SK-N-SH (cell line): ENCODE data around the gene SON. TPM values are rescaled to one million over a fixed set of nuclear protein-coding genes. Genes with fewer than 3 reads are reported as not detected.

Experiments used
- CTCF ChIA-PET: fragments of 300-600, 350-600 bp; formaldehyde crosslinking; extraction: SDS; loops from one replicate; lab custom pipeline; 2021; lab: Yijun Ruan, JAX
- POLR2A ChIA-PET: fragments of 350-600 bp; sonication (Branson Sonifier 250); formaldehyde crosslinking; extraction: SDS; loops from one replicate; lab custom pipeline; 2020; ENCODE audit warnings: antibody characterized with exemption, inconsistent platforms; lab: Yijun Ruan, JAX
- DNase-seq: peaks from one replicate; pipeline ENCODE4 v3.0.0; 2012
- H2AFZ ChIP-seq: fragments of 200-600 bp; sonication (generic); 2 replicates; pipeline ENCODE4 v1.8.1; 2016; ENCODE audit warnings: antibody characterized with exemption, mild to moderate bottlenecking, low read depth
- H3F3A ChIP-seq: fragments of 200-600 bp; sonication (generic); replicated peaks from 2 replicates; pipeline ENCODE3; 2016; ENCODE audit warnings: antibody characterized with exemption, mild to moderate bottlenecking; ENCODE audit not compliant: insufficient read depth
- H3K27ac ChIP-seq, 2 experiments: fragments of 200-500 bp in 1 of 2; fragments of 200-600 bp in 1 of 2; sonication (Bioruptor generic) in 1 of 2; sonication (generic), shearing (Covaris generic) in 1 of 2; 2 replicates each; pipeline versions ENCODE4 v1.5.1 to v1.6.1; 2014 to 2016; ENCODE audit warnings: low read depth in 2 of 2, inconsistent platforms in 1 of 2, low read length in 1 of 2, mild to moderate bottlenecking in 1 of 2, mixed read lengths in 1 of 2
- H3K27me3 ChIP-seq: fragments of 200-600 bp; sonication (generic), shearing (Covaris generic); 2 replicates; pipeline ENCODE4 v1.6.1; 2016; ENCODE audit warnings: mixed run types; ENCODE audit not compliant: insufficient read depth
- H3K36me3 ChIP-seq, 2 experiments: fragments of 200-500 bp in 1 of 2; fragments of 200-600 bp in 1 of 2; sonication (Bioruptor generic) in 1 of 2; sonication (generic) in 1 of 2; replicated peaks in 1 of 2; 2 replicates each; pipeline versions ENCODE3 to v1.5.1; 2014 to 2016; ENCODE audit warnings: low read length in 1 of 2, mild to moderate bottlenecking in 1 of 2; ENCODE audit not compliant: insufficient read depth in 2 of 2, control insufficient read depth in 1 of 2
- H3K4me1 ChIP-seq, 2 experiments: fragments of 200-500 bp in 1 of 2; fragments of 200-600 bp in 1 of 2; sonication (Bioruptor generic) in 1 of 2; sonication (generic), shearing (Covaris generic) in 1 of 2; 2 replicates each; pipeline versions ENCODE4 v1.5.1 to v1.6.1; 2014 to 2016; ENCODE audit warnings: low read depth in 1 of 2, low read length in 1 of 2, mixed run types in 1 of 2; ENCODE audit not compliant: insufficient read depth in 2 of 2, control insufficient read depth in 1 of 2
- H3K4me2 ChIP-seq: fragments of 200-600 bp; sonication (generic), shearing (Covaris generic); 2 replicates; pipeline ENCODE4 v1.6.1; 2017; ENCODE audit warnings: mixed run types
- H3K4me3 ChIP-seq, 2 experiments: fragments of 200-500 bp in 1 of 2; fragments of 200-600 bp in 1 of 2; sonication (Bioruptor generic) in 1 of 2; sonication (generic), shearing (Covaris generic) in 1 of 2; 2 replicates each; pipeline versions ENCODE4 v1.5.1 to v1.8.1; 2014 to 2016; ENCODE audit warnings: low read depth in 2 of 2, inconsistent platforms in 1 of 2, low read length in 1 of 2, mild to moderate bottlenecking in 1 of 2, mixed read lengths in 1 of 2, moderate library complexity in 1 of 2
- H3K79me2 ChIP-seq: fragments of 200-600 bp; sonication (generic); 2 replicates; pipeline ENCODE4 v1.8.1; 2017; ENCODE audit warnings: mild to moderate bottlenecking; ENCODE audit not compliant: insufficient read depth
- H3K9ac ChIP-seq: fragments of 200-600 bp; sonication (generic); 2 replicates; pipeline ENCODE4 v1.6.1; 2017; ENCODE audit warnings: mixed run types
- H3K9me2 ChIP-seq: fragments of 200-600 bp; sonication (generic); 2 replicates; pipeline ENCODE4 v1.6.1; 2017; ENCODE audit warnings: mixed run types
- H3K9me3 ChIP-seq: fragments of 200-600 bp; sonication (generic); 2 replicates; pipeline ENCODE4 v1.6.1; 2017; ENCODE audit warnings: mixed run types, mild to moderate bottlenecking, moderate library complexity
- H4K20me1 ChIP-seq: fragments of 200-600 bp; sonication (generic); 2 replicates; pipeline ENCODE4 v1.6.1; 2017; ENCODE audit warnings: mild to moderate bottlenecking, mixed run types; ENCODE audit not compliant: insufficient read depth
- ELF1 ChIP-seq: IDR thresholded peaks from 2 replicates; pipeline ENCODE4 v1.4.0; 2012
- EP300 ChIP-seq, 2 experiments: IDR thresholded peaks; 2 replicates each; pipeline versions ENCODE4 v1.4.0 to v1.6.1; 2012; ENCODE audit warnings: borderline replicate concordance in 1 of 2, low read depth in 1 of 2, low read length in 1 of 2
- FOXJ3 ChIP-seq: sonication (generic); formaldehyde crosslinking; IDR thresholded peaks from 2 replicates; pipeline ENCODE4 v1.5.1; 2020; ENCODE audit warnings: mild to moderate bottlenecking, missing genetic modification reagents
- GABPA ChIP-seq: IDR thresholded peaks from 2 replicates; pipeline ENCODE4 v1.4.0; 2012; ENCODE audit warnings: low read depth, mild to moderate bottlenecking
- GATA2 ChIP-seq: sonication (generic); formaldehyde crosslinking; IDR thresholded peaks from 2 replicates; pipeline ENCODE4 v1.5.0; 2020; ENCODE audit warnings: mild to moderate bottlenecking, missing genetic modification reagents
- MEF2A ChIP-seq: IDR thresholded peaks from 2 replicates; pipeline ENCODE4 v1.4.0; 2012; ENCODE audit warnings: low read depth, borderline replicate concordance
- NFIC ChIP-seq: IDR thresholded peaks from 2 replicates; pipeline ENCODE4 v1.4.0; 2012; ENCODE audit warnings: borderline replicate concordance
- NRF1 ChIP-seq: IDR thresholded peaks from 2 replicates; pipeline ENCODE4 v1.6.1; 2012; ENCODE audit warnings: low read depth, mild to moderate bottlenecking, low read length
- POLR2AphosphoS5 ChIP-seq: IDR thresholded peaks from 2 replicates; pipeline ENCODE4 v1.6.1; 2012; ENCODE audit warnings: low read depth, low read length
- RCOR1 ChIP-seq: fragments of 150-350 bp; IDR thresholded peaks from 2 replicates; pipeline ENCODE4 v1.6.1; 2017; ENCODE audit warnings: antibody characterized with exemption, low read length
- RFX5 ChIP-seq: IDR thresholded peaks from 2 replicates; pipeline ENCODE4 v1.6.1; 2012; ENCODE audit warnings: mild to moderate bottlenecking, improper control_type of control experiment, low read length
- RXRA ChIP-seq: IDR thresholded peaks from 2 replicates; pipeline ENCODE4 v1.4.0; 2012; ENCODE audit warnings: low read depth, mild to moderate bottlenecking, borderline replicate concordance
- SIN3A ChIP-seq: IDR thresholded peaks from 2 replicates; pipeline ENCODE4 v1.6.1; 2012; ENCODE audit warnings: low read depth, mild to moderate bottlenecking, low read length, moderate library complexity, borderline replicate concordance
- TAF1 ChIP-seq: IDR thresholded peaks from 2 replicates; pipeline ENCODE4 v1.6.1; 2012; ENCODE audit warnings: low read depth, mild to moderate bottlenecking, low read length, moderate library complexity, borderline replicate concordance
- TCF12 ChIP-seq: IDR thresholded peaks from 2 replicates; pipeline ENCODE4 v1.4.0; 2012
- YY1 ChIP-seq: IDR thresholded peaks from 2 replicates; pipeline ENCODE4 v1.4.0; 2012; ENCODE audit warnings: low read depth, mild to moderate bottlenecking
- WGBS: methylation state at CpG from one replicate; pipeline ENCODE4 v1.1.6; 2017; ENCODE audit warnings: low lambda C conversion rate; 5-methylcytosine and 5-hydroxymethylcytosine counted together
- polyA plus RNA-seq, 3 experiments: library from polyadenylated mRNA; depleted of rRNA; stranded (reverse); fragments of >200 nt; gene quantifications; 2 replicates each; pipeline ENCODE4 v1.2.3, GENCODE V29; 2012
- TF ChIP-seq, protein P1 (sequence below): fragments of 200-600 bp; sonication (generic); IDR thresholded peaks from 2 replicates; pipeline ENCODE4 v1.6.1; 2017; ENCODE audit warnings: antibody characterized with exemption, mild to moderate bottlenecking, moderate library complexity
- TF ChIP-seq, protein P2 (sequence below): IDR thresholded peaks from 2 replicates; pipeline ENCODE4 v1.4.0; 2012; ENCODE audit warnings: low read depth
- TF ChIP-seq, protein P3 (sequence below): fragments of 150-350 bp; IDR thresholded peaks from 2 replicates; pipeline ENCODE4 v1.6.1; 2017; ENCODE audit warnings: antibody characterized with exemption, low read length, low read depth, borderline replicate concordance
- TF ChIP-seq, protein P4 (sequence below): fragments of 150-350 bp; IDR thresholded peaks from 2 replicates; pipeline ENCODE4 v1.6.1; 2016; ENCODE audit warnings: mild to moderate bottlenecking, low read depth, low read length

Gene SON
- polyA plus RNA-seq, 1 of the 3 experiments (the other 2 are of a cell fraction), result 45.9 TPM

DNA sequence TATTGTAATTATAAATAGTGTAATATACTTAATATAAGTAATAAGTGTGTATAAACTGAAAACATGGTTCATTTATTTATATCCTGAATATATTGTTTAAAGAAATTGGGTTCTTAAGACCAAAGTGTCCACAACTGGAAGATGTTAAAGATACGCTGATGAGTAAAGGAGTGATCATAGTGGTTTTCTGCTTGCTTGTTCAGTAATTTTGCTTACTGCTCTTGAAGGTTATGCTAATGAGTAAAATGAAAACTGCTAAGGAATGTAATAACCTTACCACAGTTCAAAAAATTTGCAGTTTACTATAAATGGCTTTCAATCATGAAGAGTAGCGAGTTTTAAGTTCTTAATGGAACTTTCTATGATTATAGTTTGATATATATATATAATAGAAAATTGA, 23.7 kb downstream of the SON start:
- TF ChIP-seq EP300 (IDR thresholded peaks at IDR 0.05; ENCODE audit: borderline replicate concordance in 1 of 2, low read depth in 1 of 2, low read length in 1 of 2) (no peak), GABPA (no peak), NRF1 (no peak), SIN3A (no peak), RXRA (no peak), NFIC (no peak), RCOR1 (no peak), ELF1 (no peak), TCF12 (no peak), MEF2A (no peak), POLR2AphosphoS5 (no peak), TAF1 (no peak), FOXJ3 (CRISPR knock-in tag) (no peak), YY1 (no peak), RFX5 (no peak), GATA2 (CRISPR knock-in tag) (no peak)
- TF ChIP-seq, protein P1, sequence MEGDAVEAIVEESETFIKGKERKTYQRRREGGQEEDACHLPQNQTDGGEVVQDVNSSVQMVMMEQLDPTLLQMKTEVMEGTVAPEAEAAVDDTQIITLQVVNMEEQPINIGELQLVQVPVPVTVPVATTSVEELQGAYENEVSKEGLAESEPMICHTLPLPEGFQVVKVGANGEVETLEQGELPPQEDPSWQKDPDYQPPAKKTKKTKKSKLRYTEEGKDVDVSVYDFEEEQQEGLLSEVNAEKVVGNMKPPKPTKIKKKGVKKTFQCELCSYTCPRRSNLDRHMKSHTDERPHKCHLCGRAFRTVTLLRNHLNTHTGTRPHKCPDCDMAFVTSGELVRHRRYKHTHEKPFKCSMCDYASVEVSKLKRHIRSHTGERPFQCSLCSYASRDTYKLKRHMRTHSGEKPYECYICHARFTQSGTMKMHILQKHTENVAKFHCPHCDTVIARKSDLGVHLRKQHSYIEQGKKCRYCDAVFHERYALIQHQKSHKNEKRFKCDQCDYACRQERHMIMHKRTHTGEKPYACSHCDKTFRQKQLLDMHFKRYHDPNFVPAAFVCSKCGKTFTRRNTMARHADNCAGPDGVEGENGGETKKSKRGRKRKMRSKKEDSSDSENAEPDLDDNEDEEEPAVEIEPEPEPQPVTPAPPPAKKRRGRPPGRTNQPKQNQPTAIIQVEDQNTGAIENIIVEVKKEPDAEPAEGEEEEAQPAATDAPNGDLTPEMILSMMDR, result no peak
- TF ChIP-seq, protein P2, sequence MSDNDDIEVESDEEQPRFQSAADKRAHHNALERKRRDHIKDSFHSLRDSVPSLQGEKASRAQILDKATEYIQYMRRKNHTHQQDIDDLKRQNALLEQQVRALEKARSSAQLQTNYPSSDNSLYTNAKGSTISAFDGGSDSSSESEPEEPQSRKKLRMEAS, result no peak
- TF ChIP-seq, protein P3, sequence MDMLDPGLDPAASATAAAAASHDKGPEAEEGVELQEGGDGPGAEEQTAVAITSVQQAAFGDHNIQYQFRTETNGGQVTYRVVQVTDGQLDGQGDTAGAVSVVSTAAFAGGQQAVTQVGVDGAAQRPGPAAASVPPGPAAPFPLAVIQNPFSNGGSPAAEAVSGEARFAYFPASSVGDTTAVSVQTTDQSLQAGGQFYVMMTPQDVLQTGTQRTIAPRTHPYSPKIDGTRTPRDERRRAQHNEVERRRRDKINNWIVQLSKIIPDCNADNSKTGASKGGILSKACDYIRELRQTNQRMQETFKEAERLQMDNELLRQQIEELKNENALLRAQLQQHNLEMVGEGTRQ, result no peak
- TF ChIP-seq, protein P4, sequence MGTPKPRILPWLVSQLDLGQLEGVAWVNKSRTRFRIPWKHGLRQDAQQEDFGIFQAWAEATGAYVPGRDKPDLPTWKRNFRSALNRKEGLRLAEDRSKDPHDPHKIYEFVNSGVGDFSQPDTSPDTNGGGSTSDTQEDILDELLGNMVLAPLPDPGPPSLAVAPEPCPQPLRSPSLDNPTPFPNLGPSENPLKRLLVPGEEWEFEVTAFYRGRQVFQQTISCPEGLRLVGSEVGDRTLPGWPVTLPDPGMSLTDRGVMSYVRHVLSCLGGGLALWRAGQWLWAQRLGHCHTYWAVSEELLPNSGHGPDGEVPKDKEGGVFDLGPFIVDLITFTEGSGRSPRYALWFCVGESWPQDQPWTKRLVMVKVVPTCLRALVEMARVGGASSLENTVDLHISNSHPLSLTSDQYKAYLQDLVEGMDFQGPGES, result no peak
- H3K9me2 ChIP-seq, result no peaks in the 10 kb centered on the region
- H3K27ac ChIP-seq, result no peak overlapping the region
- H3K9me3 ChIP-seq, result no peaks in the 10 kb centered on the region
- peaks cover 88 to 97% of the 10 kb centered on the region in 2 experiments for H3K36me3 ChIP-seq
- H3K4me1 ChIP-seq, result no peaks in the 10 kb centered on the region; a peak in 1 of 4 replicates
- H3K79me2 ChIP-seq, result peaks cover 92% of the 10 kb centered on the region
- no peak for DNase-seq
- H3K9ac ChIP-seq, result no peak overlapping the region
- POLR2A ChIA-PET, result interaction anchor here (1.6 kb wide), 1 partner anchor 22 kb away, joined by 4 read pairs; the partner anchor contains the start of gene DONSON
- 96% methylated on average over 2 of the region's 2 CpGs for WGBS
- no peaks in the 10 kb centered on the region for H3K27me3 ChIP-seq
- no peak overlapping the region for H2AFZ ChIP-seq
- CTCF ChIA-PET, result interaction anchor here (1.0 kb wide), 1 partner anchor 39 kb away, joined by 4 read pairs; no protein-coding TSS in a partner anchor
- peaks cover 21% of the 10 kb centered on the region for H3F3A ChIP-seq
- no peak overlapping the region for H3K4me2 ChIP-seq
- no peak overlapping the region for H3K4me3 ChIP-seq
- H4K20me1 ChIP-seq, result peaks cover 31% of the 10 kb centered on the region
